HG02642 (cell line): ENCODE results near the gene AGBL4.
A peak's percentile ranks its signal among the peaks of the same experiment; 100 is the strongest.

Source experiments
- ATAC-seq: cut with Tn5 transposase; IDR thresholded peaks from one replicate; pipeline ENCODE4 v1.9.1; 2021; ENCODE audit warnings: mild to moderate bottlenecking; ENCODE audit not compliant: unreplicated experiment, poor library complexity

Gene AGBL4

DNA sequence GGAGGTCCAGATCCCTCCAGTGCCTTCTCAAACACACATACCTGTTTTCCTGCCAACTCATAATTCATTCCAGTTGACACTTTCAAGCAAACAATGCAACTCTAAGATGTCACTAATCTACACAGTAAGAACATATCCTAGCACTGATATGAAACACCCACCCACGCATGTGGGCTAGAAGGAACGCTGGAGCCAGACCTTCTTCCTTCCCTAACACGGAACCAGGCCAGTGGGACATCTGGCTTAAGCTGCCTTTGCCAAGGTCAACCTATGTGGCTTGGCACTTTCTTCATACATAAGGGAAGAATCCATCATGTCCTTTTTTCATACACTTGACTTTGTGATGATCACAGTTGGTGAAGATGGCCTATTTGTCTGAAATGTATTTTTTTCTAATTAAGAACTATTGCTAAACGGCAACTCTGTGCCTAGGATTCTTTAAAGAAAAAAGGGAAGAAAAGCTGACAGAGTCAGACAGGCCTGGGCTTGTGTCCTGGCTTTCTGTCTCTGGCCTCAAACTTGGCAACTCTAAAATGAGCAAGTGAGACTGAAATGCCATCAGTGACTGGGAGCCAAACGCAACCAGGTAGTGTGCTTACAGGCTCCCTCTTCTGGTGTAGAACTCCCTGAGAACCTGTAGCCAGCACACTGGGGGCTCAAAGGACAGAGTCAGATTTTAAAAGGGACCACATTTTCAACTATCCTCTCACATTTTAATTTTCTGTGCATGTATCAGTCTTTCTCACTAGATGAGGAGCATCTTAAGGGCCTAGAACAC, 1154.4 kb downstream of the AGBL4 start:
- no peak for ATAC-seq

DNA sequence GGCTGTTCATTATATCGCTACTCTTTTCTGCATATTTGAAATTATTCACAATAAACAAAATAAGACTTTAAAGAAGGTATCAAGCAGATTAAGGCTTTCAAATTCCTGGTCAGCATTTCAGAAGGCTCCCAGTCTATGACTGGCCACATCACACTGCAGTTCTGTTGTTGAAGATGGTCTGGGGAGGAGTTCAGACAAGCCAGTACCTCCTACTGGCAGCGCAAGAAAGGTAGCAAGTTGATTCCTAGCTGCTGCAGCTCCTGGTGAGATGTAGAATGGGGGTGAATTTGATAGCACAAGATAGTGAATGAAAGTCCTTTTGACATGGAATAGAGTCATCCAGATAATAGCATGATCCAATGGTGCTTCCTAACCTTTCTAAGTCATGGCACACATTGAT, 1158.8 kb downstream of the AGBL4 start:
- no peak for ATAC-seq

DNA sequence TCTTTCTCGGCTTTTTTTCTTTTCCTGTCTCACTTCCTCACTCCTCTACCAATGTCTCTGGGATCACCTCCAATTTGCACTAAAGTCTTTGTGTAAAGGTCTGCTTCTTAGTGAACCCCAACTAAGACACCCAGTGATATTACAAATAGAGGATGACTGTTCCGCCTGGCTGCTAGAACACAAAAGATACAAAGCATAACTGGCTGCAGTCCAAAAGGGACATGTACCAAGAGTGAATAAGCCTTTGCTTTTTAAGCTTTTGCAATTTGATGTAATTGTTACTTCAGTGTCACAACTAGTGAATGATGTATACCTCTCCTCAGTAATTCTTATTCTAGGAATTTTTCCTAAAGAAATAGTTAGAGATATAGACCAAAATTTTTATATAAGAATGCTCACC, 1164.3 kb downstream of the AGBL4 start:
- no peak for ATAC-seq

DNA sequence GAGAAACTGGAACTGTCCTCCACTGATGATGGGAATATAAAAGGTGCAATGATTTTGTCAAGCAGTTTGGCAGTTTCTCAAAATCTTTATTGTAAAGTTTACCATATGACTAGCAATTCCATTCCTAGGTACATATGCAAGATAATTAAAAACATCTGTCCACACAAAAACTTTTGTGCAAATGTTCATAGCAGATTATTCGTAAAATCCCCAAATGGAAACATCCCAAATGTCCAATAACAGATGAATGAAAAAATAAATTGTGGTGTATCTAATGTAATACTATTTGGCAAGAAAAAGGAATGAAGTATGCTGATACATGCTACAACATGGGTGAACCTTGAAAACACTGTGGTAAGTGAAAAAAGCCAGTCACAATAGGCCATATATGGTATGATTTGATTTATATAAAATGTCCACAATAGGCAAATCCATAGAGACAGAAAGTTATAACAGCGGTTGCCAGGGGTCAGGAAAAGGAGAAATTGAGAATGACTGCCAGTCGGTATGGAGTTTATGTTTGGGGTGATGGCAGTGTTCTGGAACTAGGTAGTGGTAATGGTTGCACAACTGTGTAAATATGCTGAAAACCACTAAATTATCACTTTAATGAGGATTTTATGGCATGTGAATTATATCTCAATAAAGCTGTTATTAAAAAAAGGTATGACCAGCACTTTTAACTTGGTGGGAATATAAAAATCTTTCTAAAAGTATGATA, 1165.4 kb downstream of the AGBL4 start:
- no peak for ATAC-seq

DNA sequence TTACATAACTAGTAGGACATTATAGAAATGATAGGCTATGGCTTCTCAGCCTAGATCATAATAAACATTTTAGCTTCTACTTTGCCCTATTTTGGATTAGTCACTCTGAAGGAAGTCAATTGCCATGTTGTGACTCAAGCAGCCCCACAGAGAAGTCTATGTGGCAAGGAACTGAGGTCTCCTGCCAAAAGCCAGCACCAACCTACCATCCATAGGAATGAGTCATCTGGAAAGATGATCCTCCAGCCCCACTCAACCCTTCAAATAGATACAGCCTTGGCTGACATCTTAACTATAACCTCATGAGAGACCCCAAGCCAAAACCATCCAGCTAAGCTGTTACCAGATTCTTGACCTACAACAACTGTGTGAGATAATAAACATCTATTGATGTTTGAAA, 1170.7 kb downstream of the AGBL4 start:
- ATAC-seq, result no peak

GRCh38 chr1:48851638-48852037, 1172.1 kb downstream of the AGBL4 start:
- no peak for ATAC-seq

GRCh38 chr1:48848035-48848434, 1175.7 kb downstream of the AGBL4 start:
- ATAC-seq, result no peak

DNA sequence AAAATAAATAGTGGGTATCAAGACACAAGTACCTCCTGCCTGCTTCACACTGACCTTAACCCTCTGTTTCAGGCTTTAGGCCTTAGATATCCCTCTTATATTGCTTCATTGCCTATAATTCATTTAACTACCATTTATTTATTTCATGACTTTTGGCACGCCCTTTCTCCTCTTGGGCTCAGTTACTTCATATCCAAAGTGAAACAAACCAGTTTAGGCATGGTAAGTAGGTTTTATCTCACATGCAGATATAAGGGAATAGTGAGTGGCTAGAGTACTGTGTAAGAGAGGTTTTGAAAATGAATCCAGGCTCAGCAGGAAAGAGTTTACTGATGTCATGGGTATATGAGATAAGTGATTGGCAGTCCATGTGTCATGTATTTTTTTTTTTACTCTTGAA, 1177.3 kb downstream of the AGBL4 start:
- ATAC-seq, result no peak

DNA sequence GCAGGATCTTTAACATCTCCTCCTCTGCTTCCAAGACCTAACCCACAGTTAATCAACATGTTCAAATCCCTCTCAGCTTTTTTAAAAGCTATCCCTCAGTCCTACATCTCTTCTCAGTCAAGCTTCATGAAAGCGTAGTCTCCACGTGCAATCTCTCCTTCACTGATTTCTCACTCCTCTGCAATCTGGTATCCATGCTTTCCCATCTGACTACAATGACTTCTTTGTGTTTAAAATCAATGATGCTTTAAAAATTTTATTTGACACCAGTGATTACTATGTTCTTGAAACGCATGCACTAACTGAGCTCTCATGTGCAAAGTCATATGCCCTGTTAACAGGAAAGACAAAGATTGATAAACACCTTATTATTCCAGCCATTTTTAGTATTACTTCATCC, 1179.6 kb downstream of the AGBL4 start:
- no peak for ATAC-seq

DNA sequence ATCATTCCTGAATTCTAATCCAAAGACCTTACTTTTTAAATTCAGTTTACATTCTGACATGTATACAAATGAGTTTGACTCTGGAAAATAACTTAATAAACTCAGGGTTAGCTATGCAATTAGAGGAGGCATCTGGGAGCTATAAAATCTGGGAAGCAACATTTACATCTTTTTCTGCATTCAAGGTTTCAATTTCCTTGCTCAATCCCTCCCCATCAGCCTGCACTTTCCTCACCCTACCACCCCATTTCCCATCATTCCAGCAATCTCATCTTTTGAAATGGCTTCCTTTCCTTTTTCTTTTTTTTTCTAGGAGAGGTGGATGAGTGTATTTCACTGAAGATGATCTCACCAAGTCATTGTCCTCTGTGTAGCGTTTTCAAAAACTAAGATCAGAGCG, 1181.8 kb downstream of the AGBL4 start:
- no peak for ATAC-seq

- ATAC-seq, result no peak
Measured at GRCh38 chr1:48841461-48841860, 1182.3 kb downstream of the AGBL4 start.

DNA sequence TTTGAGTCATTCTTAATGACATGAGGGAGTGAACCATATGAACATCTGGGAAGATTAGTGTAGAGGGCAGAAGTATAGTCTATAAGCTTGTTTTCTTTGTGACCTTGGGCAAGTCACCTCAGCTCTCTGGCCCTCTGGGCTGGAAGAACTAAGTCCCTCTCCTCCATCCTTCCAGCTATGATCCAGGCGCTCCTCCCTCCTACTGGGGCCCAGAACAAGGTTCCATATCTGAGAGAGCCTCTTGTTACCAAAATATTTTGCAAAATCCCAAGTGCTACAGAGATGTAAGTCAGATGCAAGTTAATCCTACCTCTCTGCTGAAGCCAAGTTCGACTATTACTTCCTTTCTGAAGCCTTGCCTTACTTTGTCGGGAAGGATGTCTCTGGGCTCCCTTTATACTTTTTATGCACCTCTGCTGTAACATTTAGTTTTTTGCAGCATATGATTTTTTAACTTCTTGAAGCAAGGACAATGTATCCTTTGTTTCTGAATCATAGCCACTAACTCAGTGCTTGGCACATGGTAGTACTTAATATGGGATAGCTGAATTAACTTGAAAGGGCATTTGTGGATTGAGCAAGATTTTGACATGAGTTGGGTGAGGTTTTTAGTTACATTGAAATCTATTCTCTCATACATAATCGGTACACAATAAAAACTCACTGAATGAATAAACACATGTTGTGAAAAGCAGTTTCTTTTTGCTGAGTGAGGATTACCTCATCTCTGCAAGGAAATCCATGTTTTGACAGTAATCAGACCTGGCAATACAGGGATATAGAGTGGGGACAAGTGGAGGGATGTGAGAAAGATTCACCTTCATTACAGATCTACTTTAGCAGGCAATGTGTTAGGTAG, 1192.4 kb downstream of the AGBL4 start:
- no peak for ATAC-seq

GRCh38 chr1:48830715-48831114, 1193.0 kb downstream of the AGBL4 start:
- ATAC-seq, result no peak

DNA sequence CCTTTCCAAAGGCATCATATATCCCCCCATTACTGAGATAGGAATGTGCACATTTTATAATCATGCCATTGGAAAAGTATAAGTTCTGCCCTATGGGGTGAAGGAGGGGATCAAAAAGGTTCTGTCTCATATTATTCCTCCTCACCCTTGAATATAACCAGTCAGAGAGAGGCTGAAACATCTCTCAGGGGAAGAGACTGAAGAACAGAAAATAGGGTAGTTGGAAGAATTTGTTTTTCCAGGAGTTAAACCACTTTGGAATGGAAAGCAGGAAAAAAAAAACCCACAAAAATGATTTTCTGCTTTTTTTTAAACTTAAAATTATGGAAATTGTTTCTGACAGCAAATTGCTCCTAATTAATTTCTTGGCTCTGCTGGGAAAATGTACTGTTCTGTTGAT, 1194.3 kb downstream of the AGBL4 start:
- no peak for ATAC-seq

- ATAC-seq, result no peak
Measured at GRCh38 chr1:48823168-48823567, 1200.6 kb downstream of the AGBL4 start.

DNA sequence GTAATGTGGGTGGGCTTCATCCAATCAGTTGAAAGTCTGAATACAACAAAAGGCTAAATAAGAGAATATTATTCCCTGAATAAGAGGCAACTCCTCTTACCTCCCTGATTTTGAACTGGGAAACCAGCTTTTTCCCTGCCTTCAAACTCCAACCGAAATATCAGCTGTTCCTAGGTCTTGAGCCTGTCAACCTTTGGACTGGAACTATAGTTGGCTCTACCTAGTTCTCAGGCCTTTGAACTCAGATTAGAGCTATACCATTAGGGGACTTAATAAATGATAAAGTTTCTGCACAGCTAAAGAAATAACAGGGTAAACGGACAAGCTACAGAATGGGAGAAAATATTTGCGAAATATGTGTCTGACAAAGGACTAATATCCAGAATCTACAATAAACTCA, 1203.3 kb downstream of the AGBL4 start:
- no peak for ATAC-seq

DNA sequence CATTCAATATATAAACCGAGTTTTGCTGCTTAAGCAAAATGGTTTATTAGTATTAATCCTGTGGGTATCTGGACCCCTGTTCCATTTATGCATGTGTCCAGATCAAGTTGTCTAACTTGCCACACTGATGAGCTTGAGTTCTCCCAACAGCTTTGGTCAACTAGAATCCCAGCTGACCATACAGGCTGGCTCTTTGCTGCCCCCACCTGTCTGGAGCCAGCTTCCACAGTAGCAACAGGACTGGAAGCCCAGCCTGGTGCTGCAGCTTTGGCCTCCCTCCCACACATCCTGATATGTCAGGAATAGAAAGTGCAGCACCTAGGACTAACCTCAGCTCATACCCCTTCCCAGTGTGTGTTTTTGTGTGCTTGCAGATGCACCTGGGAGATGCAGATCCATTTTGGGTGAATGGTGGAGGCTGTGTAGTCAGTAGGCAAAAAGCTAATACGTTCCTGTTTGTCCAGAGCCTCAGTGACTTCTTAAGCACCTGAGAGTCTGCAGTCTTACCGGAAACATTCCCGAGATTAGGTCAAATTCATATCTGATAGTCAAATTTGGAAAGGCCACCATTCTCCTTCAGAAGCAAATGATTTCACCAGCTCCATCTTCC, 1206.1 kb downstream of the AGBL4 start:
- peak; percentile 79 for ATAC-seq

GRCh38 chr1:48810740-48811139, 1213.0 kb downstream of the AGBL4 start:
- ATAC-seq, result no peak

GRCh38 chr1:48808496-48808895, 1215.3 kb downstream of the AGBL4 start:
- ATAC-seq, result no peak

DNA sequence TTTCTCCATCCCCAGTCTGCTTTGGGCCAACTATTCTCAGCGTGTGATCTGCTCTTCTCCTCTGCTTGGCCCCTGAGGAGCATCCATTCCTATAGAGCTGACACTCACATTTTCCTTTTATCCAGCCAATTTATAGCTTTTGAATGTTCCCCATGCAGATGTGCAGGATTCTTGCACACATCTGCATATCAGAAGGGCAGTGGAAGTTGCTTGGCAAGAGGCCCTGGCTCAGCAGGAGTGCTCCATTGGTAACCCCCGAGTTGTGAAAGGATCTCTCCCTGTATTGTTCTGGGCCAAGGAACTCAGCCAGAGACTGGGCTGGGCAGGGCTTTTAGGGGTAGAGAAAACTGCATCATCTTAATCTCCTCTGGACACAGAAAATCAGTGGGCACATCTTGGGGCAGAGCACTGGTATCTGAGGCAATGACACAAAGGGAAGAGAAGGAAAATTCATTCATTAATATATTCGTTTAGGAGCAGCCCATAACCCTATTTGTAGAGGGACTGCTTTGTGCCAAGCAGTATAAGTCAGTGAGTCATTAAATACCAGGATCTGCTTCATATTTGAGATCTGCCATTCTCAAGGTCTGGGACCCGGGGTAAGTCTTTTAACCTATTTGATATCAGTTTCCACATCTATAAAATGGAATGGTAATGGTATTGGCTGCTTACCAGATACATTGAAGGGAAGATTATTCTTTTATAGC, 1216.0 kb downstream of the AGBL4 start:
- ATAC-seq, result no peak
